ENCODE data around the gene EVL.

DNA sequence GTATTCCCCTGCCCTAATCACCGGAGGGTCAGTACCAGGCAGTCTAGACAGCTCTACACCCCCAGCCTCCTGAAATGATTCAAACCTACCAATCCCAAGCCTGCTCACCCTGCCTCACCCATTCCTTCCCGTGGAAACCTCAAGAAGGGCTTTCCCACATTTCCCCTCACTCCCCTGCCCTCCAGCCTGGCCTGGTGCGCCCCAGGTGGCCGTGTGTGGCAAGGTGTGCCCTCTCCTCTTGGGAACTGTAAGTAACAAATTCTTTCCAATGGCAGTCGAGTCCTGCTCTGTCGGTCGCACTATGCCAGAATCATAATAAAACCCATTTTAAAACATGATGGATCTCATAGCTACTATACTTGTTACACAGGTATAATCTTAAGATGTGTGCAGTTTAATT lies 108.1 kb downstream of the EVL start:
- TF ChIP-seq, protein P1, sequence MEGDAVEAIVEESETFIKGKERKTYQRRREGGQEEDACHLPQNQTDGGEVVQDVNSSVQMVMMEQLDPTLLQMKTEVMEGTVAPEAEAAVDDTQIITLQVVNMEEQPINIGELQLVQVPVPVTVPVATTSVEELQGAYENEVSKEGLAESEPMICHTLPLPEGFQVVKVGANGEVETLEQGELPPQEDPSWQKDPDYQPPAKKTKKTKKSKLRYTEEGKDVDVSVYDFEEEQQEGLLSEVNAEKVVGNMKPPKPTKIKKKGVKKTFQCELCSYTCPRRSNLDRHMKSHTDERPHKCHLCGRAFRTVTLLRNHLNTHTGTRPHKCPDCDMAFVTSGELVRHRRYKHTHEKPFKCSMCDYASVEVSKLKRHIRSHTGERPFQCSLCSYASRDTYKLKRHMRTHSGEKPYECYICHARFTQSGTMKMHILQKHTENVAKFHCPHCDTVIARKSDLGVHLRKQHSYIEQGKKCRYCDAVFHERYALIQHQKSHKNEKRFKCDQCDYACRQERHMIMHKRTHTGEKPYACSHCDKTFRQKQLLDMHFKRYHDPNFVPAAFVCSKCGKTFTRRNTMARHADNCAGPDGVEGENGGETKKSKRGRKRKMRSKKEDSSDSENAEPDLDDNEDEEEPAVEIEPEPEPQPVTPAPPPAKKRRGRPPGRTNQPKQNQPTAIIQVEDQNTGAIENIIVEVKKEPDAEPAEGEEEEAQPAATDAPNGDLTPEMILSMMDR (IDR thresholded peaks at IDR 0.05; ENCODE audit: insufficient read depth, low read length): no peak
- no peak for TF ChIP-seq POLR2AphosphoS5 (IDR thresholded peaks at IDR 0.05; ENCODE audit: low read depth)
- no peak for TF ChIP-seq GABPA (IDR thresholded peaks at IDR 0.05; ENCODE audit: low read depth)
- no peak for TF ChIP-seq SPI1 (IDR thresholded peaks at IDR 0.05; ENCODE audit: borderline replicate concordance, low read depth)
- TF ChIP-seq REST (IDR thresholded peaks at IDR 0.05; ENCODE audit: insufficient replicate concordance, low read depth): no peak

Data from HL-60 (cell line).